NOMO-1 treated with dmso at 0.1 percent for 144 hours (cell line): ENCODE results near the gene GSTA5.
"Not testable (repeated sequence)": the region's sequence is repeated elsewhere in the genome, so short reads cannot be mapped to it uniquely, and the experiment has no call there.

ENCODE experiments used
- DNase-seq: peaks from one replicate; lab custom pipeline; 2025; ENCODE audit not compliant: unreplicated experiment; lab: John Stamatoyannopoulos, UW

GSTA5 gene

GRCh38 chr6:52794366-52794765 is 46.2 kb downstream of the GSTA5 start:
- DNase-seq, result not testable (repeated sequence)

- DNase-seq, result no peak
These were observed 49.8 kb downstream of the GSTA5 start for GRCh38 chr6:52790861-52791260.

- not testable (repeated sequence) for DNase-seq
These were observed 51.0 kb downstream of the GSTA5 start for GRCh38 chr6:52789658-52790057.

DNA sequence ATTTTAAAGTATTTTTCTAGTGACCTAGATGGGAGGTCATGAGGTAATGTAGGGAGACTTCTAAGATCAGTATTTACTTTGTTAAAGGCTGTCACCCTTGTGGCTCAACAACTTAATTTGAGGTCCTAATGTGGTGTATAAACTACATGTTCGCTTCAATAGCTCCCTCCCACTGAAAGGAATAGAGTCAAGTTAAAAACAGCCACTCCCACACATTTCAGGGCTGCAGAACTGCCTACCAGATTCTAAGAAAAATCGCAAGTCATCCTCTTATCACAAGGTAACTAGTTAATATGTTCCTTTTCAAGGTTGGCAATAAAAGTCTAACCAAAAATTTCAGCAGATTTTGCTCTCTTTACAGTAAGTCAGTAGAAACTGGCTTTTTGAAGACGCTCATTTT is 52.1 kb downstream of the GSTA5 start:
- DNase-seq, result no peak

GRCh38 chr6:52787917-52788316 is 52.7 kb downstream of the GSTA5 start:
- DNase-seq, result no peak

GRCh38 chr6:52786249-52786956 is 54.2 kb downstream of the GSTA5 start:
- no peak for DNase-seq

- not testable (repeated sequence) for DNase-seq
These were observed 57.8 kb downstream of the GSTA5 start for GRCh38 chr6:52782696-52783274.

GRCh38 chr6:52782209-52782608 is 58.4 kb downstream of the GSTA5 start:
- DNase-seq, result not testable (repeated sequence)
